Measurements from ENCODE around the gene LRRC56.

LRRC56 gene

GRCh38 chr11:544817-545166, 7.5 kb downstream of the LRRC56 start:
- H3K9me3 ChIP-seq: no peaks in the 10 kb centered on the region
- TF ChIP-seq, protein P1, sequence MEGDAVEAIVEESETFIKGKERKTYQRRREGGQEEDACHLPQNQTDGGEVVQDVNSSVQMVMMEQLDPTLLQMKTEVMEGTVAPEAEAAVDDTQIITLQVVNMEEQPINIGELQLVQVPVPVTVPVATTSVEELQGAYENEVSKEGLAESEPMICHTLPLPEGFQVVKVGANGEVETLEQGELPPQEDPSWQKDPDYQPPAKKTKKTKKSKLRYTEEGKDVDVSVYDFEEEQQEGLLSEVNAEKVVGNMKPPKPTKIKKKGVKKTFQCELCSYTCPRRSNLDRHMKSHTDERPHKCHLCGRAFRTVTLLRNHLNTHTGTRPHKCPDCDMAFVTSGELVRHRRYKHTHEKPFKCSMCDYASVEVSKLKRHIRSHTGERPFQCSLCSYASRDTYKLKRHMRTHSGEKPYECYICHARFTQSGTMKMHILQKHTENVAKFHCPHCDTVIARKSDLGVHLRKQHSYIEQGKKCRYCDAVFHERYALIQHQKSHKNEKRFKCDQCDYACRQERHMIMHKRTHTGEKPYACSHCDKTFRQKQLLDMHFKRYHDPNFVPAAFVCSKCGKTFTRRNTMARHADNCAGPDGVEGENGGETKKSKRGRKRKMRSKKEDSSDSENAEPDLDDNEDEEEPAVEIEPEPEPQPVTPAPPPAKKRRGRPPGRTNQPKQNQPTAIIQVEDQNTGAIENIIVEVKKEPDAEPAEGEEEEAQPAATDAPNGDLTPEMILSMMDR (IDR thresholded peaks at IDR 0.05): no peak
- H3K4me3 ChIP-seq (ENCODE audit: low read depth in 1 of 2, low read length in 1 of 2): no peak overlapping the region

GRCh38 chr11:545171-545570, 7.8 kb downstream of the LRRC56 start:
- TF ChIP-seq, protein P1 (IDR thresholded peaks at IDR 0.05): no peak
- Histone ChIP-seq H3K27me3 (peaks cover 18% of the 10 kb centered on the region), H3K27ac (no peak overlapping the region), H3K4me3 (ENCODE audit: low read depth in 1 of 2, low read length in 1 of 2) (no peak overlapping the region), H3K36me3 (no peaks in the 10 kb centered on the region), H3K9me3 (no peaks in the 10 kb centered on the region), H3K4me1 (ENCODE audit: control insufficient read depth in 1 of 2, insufficient read depth in 1 of 2, low read depth in 1 of 2, low read length in 1 of 2) (no peaks in the 10 kb centered on the region)

More at GRCh38 chr11:544817-545166, 7.5 kb downstream of the LRRC56 start:
- no peak overlapping the region for H3K27ac ChIP-seq
- no peaks in the 10 kb centered on the region for H3K4me1 ChIP-seq (ENCODE audit: control insufficient read depth in 1 of 2, insufficient read depth in 1 of 2, low read depth in 1 of 2, low read length in 1 of 2)
- H3K36me3 ChIP-seq: no peaks in the 10 kb centered on the region
- H3K27me3 ChIP-seq: peaks cover 22% of the 10 kb centered on the region

GRCh38 chr11:548700-549603, 11.6 kb downstream of the LRRC56 start:
- Histone ChIP-seq H3K4me1 (ENCODE audit: control insufficient read depth in 1 of 2, insufficient read depth in 1 of 2, low read depth in 1 of 2, low read length in 1 of 2) (no peaks in the 10 kb centered on the region), H3K4me3 (ENCODE audit: low read depth in 1 of 2, low read length in 1 of 2) (no peak overlapping the region), H3K27ac (no peak overlapping the region), H3K9me3 (no peaks in the 10 kb centered on the region), H3K36me3 (no peaks in the 10 kb centered on the region), H3K27me3 (peaks cover 30% of the 10 kb centered on the region)
- TF ChIP-seq, protein P1 (IDR thresholded peaks at IDR 0.05): no peak

GRCh38 chr11:550021-550745, 12.9 kb downstream of the LRRC56 start:
- Histone ChIP-seq H3K4me1 (ENCODE audit: control insufficient read depth in 1 of 2, insufficient read depth in 1 of 2, low read depth in 1 of 2, low read length in 1 of 2) (peaks cover 5 to 9% of the 10 kb centered on the region in 2 experiments), H3K27ac (no peak overlapping the region), H3K27me3 (peaks cover 43% of the 10 kb centered on the region), H3K4me3 (ENCODE audit: low read depth in 1 of 2, low read length in 1 of 2) (no peak overlapping the region), H3K36me3 (no peaks in the 10 kb centered on the region), H3K9me3 (no peaks in the 10 kb centered on the region)
- TF ChIP-seq, protein P1 (IDR thresholded peaks at IDR 0.05): no peak

GRCh38 chr11:550746-551085, 13.4 kb downstream of the LRRC56 start:
- no peak overlapping the region for H3K27ac ChIP-seq
- TF ChIP-seq, protein P1 (IDR thresholded peaks at IDR 0.05): no peak
- no peaks in the 10 kb centered on the region for H3K9me3 ChIP-seq
- no peak overlapping the region for H3K4me3 ChIP-seq (ENCODE audit: low read depth in 1 of 2, low read length in 1 of 2)
- peaks cover 48% of the 10 kb centered on the region for H3K27me3 ChIP-seq
- H3K4me1 ChIP-seq (ENCODE audit: control insufficient read depth in 1 of 2, insufficient read depth in 1 of 2, low read depth in 1 of 2, low read length in 1 of 2): peaks cover 7 to 15% of the 10 kb centered on the region in 2 experiments
- no peaks in the 10 kb centered on the region for H3K36me3 ChIP-seq
